Neural progenitor cell (in vitro differentiated cells): ENCODE results near the gene NEK4. TPM values are rescaled to one million over a fixed set of nuclear protein-coding genes. Genes with fewer than 3 reads are reported as not detected.

Experiments used
- DNase-seq: peaks from one replicate; pipeline ENCODE4 v3.0.0-alpha.2; 2016; ENCODE audit warnings: low spot score
- H2AFZ ChIP-seq: fragments of 200-600 bp; sonication (generic); replicated peaks from 2 replicates; pipeline ENCODE4 v1.6.1; 2016; ENCODE audit warnings: antibody characterized with exemption
- H3F3A ChIP-seq: fragments of 200-600 bp; sonication (generic); 2 replicates; pipeline ENCODE4 v1.6.1; 2016; ENCODE audit warnings: antibody characterized with exemption, low read depth
- H3K27ac ChIP-seq: fragments of 200-600 bp; sonication (generic); 2 replicates; pipeline ENCODE4 v1.5.1; 2016; ENCODE audit warnings: mild to moderate bottlenecking
- H3K27me3 ChIP-seq: fragments of 200-600 bp; sonication (generic); 2 replicates; pipeline ENCODE4 v1.6.1; 2016; ENCODE audit warnings: mild to moderate bottlenecking, moderate library complexity
- H3K36me3 ChIP-seq: fragments of 200-600 bp; sonication (generic); 2 replicates; pipeline ENCODE4 v1.5.1; 2016
- H3K4me1 ChIP-seq: fragments of 200-600 bp; sonication (generic); 2 replicates; pipeline ENCODE4 v1.6.1; 2016; ENCODE audit warnings: mixed run types
- H3K4me2 ChIP-seq: fragments of 200-600 bp; sonication (generic); 2 replicates; pipeline ENCODE4 v1.6.1; 2016
- H3K4me3 ChIP-seq: fragments of 200-600 bp; sonication (generic); 2 replicates; pipeline ENCODE4 v1.5.1; 2016
- H3K79me2 ChIP-seq: fragments of 200-600 bp; sonication (generic); 2 replicates; pipeline ENCODE4 v1.6.1; 2016; ENCODE audit warnings: low read depth
- H3K9ac ChIP-seq: fragments of 200-600 bp; sonication (generic); 2 replicates; pipeline ENCODE4 v1.6.1; 2016
- H3K9me3 ChIP-seq: fragments of 200-600 bp; sonication (generic); 2 replicates; pipeline ENCODE4 v1.5.1; 2016; ENCODE audit warnings: low read depth
- H4K20me1 ChIP-seq: fragments of 200-600 bp; sonication (generic); 2 replicates; pipeline ENCODE4 v1.6.1; 2016; ENCODE audit warnings: low read depth
- H3K27ac Mint-ChIP-seq: 3 replicates; pipeline ENCODE4 v1.8.0; 2021; ENCODE audit warnings: mixed read lengths
- H3K27me3 Mint-ChIP-seq: 2 replicates; pipeline ENCODE4 v1.8.0; 2022; ENCODE audit warnings: low read depth, mild to moderate bottlenecking, inconsistent platforms, moderate library complexity, mixed read lengths; ENCODE audit not compliant: insufficient read depth
- H3K36me3 Mint-ChIP-seq: 3 replicates; pipeline ENCODE4 v1.8.0; 2021; ENCODE audit warnings: mixed read lengths
- H3K4me1 Mint-ChIP-seq: 3 replicates; pipeline ENCODE4 v1.8.0; 2021; ENCODE audit warnings: mixed read lengths
- H3K4me3 Mint-ChIP-seq: 3 replicates; pipeline ENCODE4 v1.8.0; 2021; ENCODE audit warnings: mild to moderate bottlenecking, moderate library complexity, mixed read lengths
- H3K9me3 Mint-ChIP-seq: 3 replicates; pipeline ENCODE4 v1.8.0; 2020; ENCODE audit warnings: mixed read lengths
- EZH2 ChIP-seq: fragments of 200-600 bp; sonication (generic); IDR thresholded peaks from 2 replicates; pipeline ENCODE4 v1.6.1; 2017; ENCODE audit warnings: antibody characterized with exemption, mild to moderate bottlenecking, moderate library complexity
- EZH2phosphoT487 ChIP-seq: fragments of 200-600 bp; sonication (generic); IDR thresholded peaks from 2 replicates; pipeline ENCODE4 v1.6.1; 2017; ENCODE audit warnings: antibody characterized with exemption
- total RNA-seq: library from RNA; depleted of rRNA; stranded (reverse); fragments of >200 nt; gene quantifications from 2 replicates; pipeline ENCODE4 v1.2.3, GENCODE V29; 2015; ENCODE audit warnings: low replicate concordance
- TF ChIP-seq, protein P1 (sequence below): fragments of 200-600 bp; sonication (generic); IDR thresholded peaks from 2 replicates; pipeline ENCODE4 v1.5.1; 2017; ENCODE audit warnings: antibody characterized with exemption, mild to moderate bottlenecking

NEK4 gene
- total RNA-seq, 1 donor from 2014 or later: 41.8 TPM

DNA sequence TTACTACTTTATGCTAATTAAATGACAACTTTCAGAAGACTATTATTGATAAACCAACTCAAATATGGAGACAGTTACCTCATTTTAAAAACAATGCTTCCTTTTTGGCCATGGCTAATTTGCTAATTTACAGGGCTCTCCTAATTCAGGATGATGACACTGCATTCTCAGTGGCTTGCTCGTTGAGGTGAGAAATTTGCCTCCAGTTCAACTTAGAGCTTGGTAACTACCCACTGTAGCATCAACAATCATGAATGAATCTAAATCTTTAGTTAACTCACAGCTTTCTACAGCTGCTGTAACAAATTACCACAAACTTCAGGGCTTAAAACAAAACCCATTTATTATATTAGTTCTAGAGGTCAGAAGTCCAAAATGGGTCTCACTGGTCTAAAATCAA, 99.1 kb downstream of the NEK4 start:
- Mint-ChIP-seq H3K27ac (no peak overlapping the region), H3K4me1 (no peaks in the 10 kb centered on the region), H3K27me3 (no peaks in the 10 kb centered on the region), H3K36me3 (peaks cover 30% of the 10 kb centered on the region), H3K4me3 (no peak overlapping the region), H3K9me3 (no peaks in the 10 kb centered on the region)
- H3K4me1 ChIP-seq: no peaks in the 10 kb centered on the region
- H3K9ac ChIP-seq: no peak overlapping the region
- H3K27me3 ChIP-seq: no peaks in the 10 kb centered on the region
- H3K79me2 ChIP-seq: peaks cover 57% of the 10 kb centered on the region
- no peak overlapping the region for H2AFZ ChIP-seq
- no peak for DNase-seq
- peaks cover 4% of the 10 kb centered on the region for H3F3A ChIP-seq
- TF ChIP-seq, protein P1, sequence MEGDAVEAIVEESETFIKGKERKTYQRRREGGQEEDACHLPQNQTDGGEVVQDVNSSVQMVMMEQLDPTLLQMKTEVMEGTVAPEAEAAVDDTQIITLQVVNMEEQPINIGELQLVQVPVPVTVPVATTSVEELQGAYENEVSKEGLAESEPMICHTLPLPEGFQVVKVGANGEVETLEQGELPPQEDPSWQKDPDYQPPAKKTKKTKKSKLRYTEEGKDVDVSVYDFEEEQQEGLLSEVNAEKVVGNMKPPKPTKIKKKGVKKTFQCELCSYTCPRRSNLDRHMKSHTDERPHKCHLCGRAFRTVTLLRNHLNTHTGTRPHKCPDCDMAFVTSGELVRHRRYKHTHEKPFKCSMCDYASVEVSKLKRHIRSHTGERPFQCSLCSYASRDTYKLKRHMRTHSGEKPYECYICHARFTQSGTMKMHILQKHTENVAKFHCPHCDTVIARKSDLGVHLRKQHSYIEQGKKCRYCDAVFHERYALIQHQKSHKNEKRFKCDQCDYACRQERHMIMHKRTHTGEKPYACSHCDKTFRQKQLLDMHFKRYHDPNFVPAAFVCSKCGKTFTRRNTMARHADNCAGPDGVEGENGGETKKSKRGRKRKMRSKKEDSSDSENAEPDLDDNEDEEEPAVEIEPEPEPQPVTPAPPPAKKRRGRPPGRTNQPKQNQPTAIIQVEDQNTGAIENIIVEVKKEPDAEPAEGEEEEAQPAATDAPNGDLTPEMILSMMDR: no peak
- TF ChIP-seq EZH2 (no peak), EZH2phosphoT487 (no peak)
- H3K27ac ChIP-seq: no peak overlapping the region
- peaks cover 4% of the 10 kb centered on the region for H4K20me1 ChIP-seq
- H3K36me3 ChIP-seq: peaks cover 6% of the 10 kb centered on the region
- no peak overlapping the region for H3K4me2 ChIP-seq
- H3K9me3 ChIP-seq: no peaks in the 10 kb centered on the region
- H3K4me3 ChIP-seq: no peak overlapping the region

DNA sequence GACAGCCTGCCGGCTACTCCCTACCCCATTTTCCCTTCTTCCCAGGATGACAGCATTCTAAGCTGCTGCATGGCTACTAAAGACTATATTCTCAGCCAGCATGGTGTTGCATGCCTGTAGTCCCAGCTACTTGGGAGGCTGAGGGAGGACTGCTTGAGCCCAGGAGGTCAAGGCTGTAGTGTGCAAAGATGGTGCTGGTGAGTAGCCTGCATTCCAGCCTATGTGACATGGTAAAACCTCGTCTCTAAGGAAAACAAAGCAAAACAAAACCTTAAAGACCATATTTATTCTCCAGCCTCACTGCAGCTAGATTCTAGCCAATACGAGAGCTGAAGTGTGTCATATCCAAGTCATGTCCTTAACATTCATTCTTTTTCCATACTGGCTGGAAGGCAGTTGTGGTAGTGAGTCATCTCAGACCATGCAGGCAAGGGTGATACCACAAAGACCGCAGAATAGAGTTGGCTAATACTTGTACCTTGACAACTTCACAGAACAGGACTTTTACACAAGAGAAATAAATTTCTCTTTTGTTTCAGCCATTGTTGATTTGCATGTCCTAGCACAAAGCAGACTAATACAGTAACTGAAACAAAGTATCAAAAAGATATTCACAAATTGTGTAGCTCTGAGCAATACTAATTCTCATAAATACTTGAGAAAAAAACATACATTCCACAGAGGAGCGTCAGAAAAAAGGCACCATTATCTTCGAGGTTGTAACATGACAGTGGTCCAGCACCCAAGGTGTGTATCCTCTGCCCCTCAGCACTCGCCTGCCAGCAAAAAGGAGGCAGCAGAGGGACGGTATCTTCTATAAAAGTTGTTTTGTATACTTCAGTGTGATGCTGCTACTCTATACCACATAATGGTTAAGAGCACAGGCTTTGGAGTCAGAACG, 99.9 kb downstream of the NEK4 start:
- Histone ChIP-seq H3K9ac (peak overlapping the region; percentile 15), H3F3A (peaks cover 4% of the 10 kb centered on the region), H3K79me2 (peaks cover 52% of the 10 kb centered on the region), H3K4me3 (no peak overlapping the region), H4K20me1 (peaks cover 4% of the 10 kb centered on the region), H3K9me3 (no peaks in the 10 kb centered on the region), H3K27me3 (no peaks in the 10 kb centered on the region), H2AFZ (no peak overlapping the region), H3K27ac (no peak overlapping the region), H3K4me2 (no peak overlapping the region), H3K4me1 (no peaks in the 10 kb centered on the region), H3K36me3 (peaks cover 6% of the 10 kb centered on the region)
- TF ChIP-seq, protein P1: no peak
- TF ChIP-seq EZH2phosphoT487 (no peak), EZH2 (no peak)
- Mint-ChIP-seq H3K27me3 (no peaks in the 10 kb centered on the region), H3K4me1 (no peaks in the 10 kb centered on the region), H3K36me3 (peaks cover 25% of the 10 kb centered on the region), H3K27ac (no peak overlapping the region), H3K4me3 (no peak overlapping the region), H3K9me3 (no peaks in the 10 kb centered on the region)
- no peak for DNase-seq

DNA sequence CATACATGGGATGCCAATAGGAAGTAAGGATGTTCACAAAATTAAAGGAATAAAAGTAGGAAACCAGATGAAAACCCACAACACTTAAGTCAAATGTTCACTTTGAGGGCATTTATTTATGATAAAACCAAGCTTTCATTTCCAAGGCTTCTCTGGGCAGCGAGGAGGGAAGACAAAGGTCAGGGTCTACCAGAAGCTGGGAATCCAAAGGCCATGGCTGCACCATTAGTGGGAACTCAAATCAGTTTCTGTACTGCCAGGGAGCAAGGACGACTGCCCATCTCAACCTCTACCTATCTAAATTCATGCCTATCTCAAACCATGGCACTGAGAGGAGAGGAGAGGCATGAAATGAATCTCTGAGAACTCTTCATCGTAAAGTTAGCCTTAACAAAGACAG, 107.6 kb downstream of the NEK4 start:
- Histone ChIP-seq H3K4me2 (no peak overlapping the region), H3K27ac (no peak overlapping the region), H3K9ac (no peak overlapping the region), H2AFZ (no peak overlapping the region), H3K27me3 (no peaks in the 10 kb centered on the region), H3K4me1 (no peaks in the 10 kb centered on the region), H3K9me3 (no peaks in the 10 kb centered on the region), H3K36me3 (peaks cover 5% of the 10 kb centered on the region), H3F3A (no peaks in the 10 kb centered on the region), H3K79me2 (no peaks in the 10 kb centered on the region), H4K20me1 (no peaks in the 10 kb centered on the region), H3K4me3 (no peak overlapping the region)
- Mint-ChIP-seq H3K27ac (no peak overlapping the region), H3K27me3 (no peaks in the 10 kb centered on the region), H3K4me1 (no peaks in the 10 kb centered on the region), H3K4me3 (no peak overlapping the region), H3K36me3 (peaks cover 28% of the 10 kb centered on the region), H3K9me3 (no peaks in the 10 kb centered on the region)
- no peak for TF ChIP-seq EZH2
- no peak for TF ChIP-seq EZH2phosphoT487
- TF ChIP-seq, protein P1: no peak
- DNase-seq: no peak
